HG03558 (cell line): ENCODE data around the gene EGFR.

ENCODE experiments used
- ATAC-seq: cut with Tn5 transposase; IDR thresholded peaks from one replicate; pipeline ENCODE4 v1.9.1; 2021; ENCODE audit warnings: moderate number of reproducible peaks; ENCODE audit not compliant: unreplicated experiment; ENCODE audit errors: extremely low read depth

Gene EGFR

DNA sequence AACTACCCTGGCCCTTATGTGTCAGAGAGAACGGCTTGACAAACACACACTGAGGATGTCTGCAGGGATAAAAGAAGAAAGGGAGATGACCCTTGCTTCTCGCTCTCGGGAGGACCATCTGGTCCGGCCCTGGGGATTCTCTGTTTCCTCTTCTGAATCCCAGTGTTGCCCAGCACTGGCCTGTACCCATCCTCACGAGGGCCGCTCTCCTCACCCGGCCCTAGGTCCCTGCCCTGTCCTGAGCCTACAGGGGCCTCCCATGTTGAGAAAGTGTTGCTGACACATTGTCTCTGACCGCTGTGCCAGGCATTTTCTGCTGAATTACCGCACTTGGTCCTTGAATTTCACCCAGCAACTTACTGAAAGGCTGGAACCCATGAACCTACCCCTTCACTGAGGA lies 174.4 kb downstream of the EGFR start:
- ATAC-seq: no peak

DNA sequence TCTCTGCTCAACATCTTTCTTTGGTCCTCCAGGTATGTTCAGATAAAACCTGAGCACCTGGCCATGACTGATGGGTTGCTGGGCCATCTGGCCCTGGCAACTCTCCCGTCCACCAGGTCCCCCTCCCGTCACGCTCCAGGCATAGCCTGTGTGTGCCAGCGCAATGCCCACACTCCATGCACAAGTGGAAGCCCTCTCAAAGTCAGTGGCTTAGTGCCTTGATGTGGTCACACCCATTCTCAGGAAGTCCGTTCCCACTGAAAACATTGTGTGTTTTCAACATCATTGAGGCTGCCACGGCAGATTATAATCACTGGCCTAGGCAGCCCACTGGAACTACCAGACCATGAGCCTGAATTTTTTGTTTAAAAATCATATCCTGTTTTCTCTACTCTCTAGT lies 175.7 kb downstream of the EGFR start:
- ATAC-seq: no peak

DNA sequence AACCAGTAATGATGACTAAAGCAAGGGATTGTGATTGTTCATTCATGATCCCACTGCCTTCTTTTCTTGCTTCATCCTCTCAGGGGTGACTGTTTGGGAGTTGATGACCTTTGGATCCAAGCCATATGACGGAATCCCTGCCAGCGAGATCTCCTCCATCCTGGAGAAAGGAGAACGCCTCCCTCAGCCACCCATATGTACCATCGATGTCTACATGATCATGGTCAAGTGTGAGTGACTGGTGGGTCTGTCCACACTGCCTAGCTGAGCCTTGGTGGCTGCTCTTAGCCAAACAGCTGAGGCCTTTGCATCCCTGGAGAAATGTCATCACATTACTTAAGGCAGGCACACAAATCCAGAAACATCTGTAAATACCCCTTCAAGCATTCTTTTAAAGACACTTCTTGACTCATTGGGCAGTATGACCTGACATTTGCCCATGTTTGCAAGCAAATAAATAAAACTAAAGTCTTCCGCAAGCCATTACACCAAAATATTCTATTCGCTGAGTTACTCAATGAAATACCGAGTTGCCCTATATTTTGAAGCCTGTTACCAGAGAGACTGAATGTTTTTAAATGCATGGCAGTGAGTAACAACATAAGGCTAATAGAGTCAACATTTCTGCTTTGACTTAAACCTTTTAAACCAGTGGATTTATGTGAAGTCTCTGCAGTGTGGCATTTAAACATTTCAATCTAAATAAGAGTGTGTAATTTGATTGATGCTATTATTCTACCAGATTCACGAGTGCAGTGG lies 180.0 kb downstream of the EGFR start:
- ATAC-seq: no peak

DNA sequence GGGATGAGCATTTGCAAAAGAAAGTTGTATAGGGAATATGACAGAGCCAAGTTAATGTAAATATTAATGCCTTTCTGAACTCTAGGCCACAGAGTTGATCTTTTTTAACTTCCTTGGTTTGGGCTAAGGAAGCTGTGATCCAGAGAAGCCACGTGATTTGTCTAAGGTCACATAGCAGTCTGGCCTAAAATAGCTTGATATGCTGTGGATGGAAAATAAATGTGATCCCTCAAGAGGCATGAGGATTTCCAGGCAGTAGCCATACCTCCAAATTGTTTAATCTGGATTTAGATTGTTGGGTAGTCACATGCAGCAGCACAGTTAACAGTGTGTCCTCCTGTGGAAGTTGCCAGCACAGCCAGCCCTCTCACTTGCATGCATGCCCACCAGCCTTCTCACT lies 180.6 kb downstream of the EGFR start:
- ATAC-seq: no peak

DNA sequence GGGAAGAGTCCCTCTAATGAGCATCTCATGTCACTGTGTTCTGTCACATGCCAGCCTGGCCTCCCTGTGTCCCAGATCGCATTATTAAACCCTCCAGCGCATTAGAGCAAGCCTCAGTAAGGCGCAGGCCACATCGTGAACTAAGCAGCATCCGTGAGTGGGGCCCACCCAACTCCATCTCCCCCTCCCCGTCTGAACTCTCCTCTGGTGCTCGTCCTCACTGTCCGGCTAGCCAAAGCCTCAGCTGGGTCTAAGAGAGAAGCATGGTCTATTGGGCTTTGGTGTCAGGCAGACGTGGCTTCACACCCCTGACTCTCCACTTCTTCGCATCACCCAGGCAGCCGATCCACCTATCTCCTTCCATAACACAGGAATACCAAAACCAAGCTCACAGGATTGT lies 181.6 kb downstream of the EGFR start:
- no peak for ATAC-seq

DNA sequence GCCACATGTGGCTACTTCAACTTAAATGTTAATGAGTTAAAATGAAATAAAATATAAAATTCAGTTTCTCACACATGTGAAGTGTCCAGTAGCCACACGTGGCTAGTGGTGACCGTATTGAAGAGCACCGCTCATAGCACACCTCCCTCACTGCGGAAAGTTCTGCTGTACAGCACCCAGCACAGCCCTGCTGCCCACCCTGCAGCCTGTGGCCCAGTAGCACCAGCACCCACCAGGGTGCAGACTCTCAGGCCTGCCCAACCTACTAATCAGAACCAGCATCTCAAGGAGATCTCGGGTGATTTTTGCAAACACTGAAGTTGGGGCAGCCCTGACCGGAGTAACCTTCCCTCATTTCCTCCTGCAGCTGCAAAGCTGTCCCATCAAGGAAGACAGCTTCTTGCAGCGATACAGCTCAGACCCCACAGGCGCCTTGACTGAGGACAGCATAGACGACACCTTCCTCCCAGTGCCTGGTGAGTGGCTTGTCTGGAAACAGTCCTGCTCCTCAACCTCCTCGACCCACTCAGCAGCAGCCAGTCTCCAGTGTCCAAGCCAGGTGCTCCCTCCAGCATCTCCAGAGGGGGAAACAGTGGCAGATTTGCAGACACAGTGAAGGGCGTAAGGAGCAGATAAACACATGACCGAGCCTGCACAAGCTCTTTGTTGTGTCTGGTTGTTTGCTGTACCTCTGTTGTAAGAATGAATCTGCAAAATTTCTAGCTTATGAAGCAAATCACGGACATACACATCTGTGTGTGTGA lies 183.5 kb downstream of the EGFR start:
- ATAC-seq: no peak

DNA sequence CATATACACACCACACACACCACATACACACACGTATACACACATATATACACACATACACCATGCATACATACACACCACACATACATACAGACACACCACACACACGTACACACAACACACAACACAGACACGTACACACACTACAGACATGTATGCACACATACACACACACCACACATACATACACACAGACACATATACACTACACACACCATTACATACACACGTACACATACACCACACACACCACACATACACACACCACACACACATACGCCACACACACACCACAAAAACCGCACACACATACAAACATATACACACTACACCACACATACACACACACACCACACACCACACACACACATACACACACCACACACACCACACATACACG lies 184.5 kb downstream of the EGFR start:
- no peak for ATAC-seq

DNA sequence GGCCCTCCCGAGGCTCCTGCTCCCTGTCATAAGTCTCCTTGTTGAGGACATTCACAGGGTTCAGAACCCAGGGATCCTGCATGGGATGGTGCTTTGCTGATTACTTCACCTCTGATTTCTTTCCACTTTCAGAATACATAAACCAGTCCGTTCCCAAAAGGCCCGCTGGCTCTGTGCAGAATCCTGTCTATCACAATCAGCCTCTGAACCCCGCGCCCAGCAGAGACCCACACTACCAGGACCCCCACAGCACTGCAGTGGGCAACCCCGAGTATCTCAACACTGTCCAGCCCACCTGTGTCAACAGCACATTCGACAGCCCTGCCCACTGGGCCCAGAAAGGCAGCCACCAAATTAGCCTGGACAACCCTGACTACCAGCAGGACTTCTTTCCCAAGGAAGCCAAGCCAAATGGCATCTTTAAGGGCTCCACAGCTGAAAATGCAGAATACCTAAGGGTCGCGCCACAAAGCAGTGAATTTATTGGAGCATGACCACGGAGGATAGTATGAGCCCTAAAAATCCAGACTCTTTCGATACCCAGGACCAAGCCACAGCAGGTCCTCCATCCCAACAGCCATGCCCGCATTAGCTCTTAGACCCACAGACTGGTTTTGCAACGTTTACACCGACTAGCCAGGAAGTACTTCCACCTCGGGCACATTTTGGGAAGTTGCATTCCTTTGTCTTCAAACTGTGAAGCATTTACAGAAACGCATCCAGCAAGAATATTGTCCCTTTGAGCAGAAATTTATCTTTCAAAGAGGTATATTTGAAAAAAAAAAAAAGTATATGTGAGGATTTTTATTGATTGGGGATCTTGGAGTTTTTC lies 186.5 kb downstream of the EGFR start:
- no peak for ATAC-seq

DNA sequence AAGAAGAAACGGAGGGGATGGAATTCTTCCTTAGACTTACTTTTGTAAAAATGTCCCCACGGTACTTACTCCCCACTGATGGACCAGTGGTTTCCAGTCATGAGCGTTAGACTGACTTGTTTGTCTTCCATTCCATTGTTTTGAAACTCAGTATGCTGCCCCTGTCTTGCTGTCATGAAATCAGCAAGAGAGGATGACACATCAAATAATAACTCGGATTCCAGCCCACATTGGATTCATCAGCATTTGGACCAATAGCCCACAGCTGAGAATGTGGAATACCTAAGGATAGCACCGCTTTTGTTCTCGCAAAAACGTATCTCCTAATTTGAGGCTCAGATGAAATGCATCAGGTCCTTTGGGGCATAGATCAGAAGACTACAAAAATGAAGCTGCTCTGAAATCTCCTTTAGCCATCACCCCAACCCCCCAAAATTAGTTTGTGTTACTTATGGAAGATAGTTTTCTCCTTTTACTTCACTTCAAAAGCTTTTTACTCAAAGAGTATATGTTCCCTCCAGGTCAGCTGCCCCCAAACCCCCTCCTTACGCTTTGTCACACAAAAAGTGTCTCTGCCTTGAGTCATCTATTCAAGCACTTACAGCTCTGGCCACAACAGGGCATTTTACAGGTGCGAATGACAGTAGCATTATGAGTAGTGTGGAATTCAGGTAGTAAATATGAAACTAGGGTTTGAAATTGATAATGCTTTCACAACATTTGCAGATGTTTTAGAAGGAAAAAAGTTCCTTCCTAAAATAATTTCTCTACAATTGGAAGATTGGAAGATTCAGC lies 187.6 kb downstream of the EGFR start:
- no peak for ATAC-seq

DNA sequence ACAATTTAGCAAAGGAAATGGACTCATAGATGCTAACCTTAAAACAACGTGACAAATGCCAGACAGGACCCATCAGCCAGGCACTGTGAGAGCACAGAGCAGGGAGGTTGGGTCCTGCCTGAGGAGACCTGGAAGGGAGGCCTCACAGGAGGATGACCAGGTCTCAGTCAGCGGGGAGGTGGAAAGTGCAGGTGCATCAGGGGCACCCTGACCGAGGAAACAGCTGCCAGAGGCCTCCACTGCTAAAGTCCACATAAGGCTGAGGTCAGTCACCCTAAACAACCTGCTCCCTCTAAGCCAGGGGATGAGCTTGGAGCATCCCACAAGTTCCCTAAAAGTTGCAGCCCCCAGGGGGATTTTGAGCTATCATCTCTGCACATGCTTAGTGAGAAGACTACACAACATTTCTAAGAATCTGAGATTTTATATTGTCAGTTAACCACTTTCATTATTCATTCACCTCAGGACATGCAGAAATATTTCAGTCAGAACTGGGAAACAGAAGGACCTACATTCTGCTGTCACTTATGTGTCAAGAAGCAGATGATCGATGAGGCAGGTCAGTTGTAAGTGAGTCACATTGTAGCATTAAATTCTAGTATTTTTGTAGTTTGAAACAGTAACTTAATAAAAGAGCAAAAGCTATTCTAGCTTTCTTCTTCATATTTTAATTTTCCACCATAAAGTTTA lies 188.8 kb downstream of the EGFR start:
- ATAC-seq: no peak

DNA sequence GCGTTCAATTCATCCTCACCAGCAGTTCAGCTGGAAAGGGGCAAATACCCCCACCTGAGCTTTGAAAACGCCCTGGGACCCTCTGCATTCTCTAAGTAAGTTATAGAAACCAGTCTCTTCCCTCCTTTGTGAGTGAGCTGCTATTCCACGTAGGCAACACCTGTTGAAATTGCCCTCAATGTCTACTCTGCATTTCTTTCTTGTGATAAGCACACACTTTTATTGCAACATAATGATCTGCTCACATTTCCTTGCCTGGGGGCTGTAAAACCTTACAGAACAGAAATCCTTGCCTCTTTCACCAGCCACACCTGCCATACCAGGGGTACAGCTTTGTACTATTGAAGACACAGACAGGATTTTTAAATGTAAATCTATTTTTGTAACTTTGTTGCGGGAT lies 190.5 kb downstream of the EGFR start:
- ATAC-seq: no peak

DNA sequence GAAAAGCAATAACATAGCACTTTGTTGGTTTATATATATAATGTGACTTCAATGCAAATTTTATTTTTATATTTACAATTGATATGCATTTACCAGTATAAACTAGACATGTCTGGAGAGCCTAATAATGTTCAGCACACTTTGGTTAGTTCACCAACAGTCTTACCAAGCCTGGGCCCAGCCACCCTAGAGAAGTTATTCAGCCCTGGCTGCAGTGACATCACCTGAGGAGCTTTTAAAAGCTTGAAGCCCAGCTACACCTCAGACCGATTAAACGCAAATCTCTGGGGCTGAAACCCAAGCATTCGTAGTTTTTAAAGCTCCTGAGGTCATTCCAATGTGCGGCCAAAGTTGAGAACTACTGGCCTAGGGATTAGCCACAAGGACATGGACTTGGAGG lies 191.4 kb downstream of the EGFR start:
- no peak for ATAC-seq

DNA sequence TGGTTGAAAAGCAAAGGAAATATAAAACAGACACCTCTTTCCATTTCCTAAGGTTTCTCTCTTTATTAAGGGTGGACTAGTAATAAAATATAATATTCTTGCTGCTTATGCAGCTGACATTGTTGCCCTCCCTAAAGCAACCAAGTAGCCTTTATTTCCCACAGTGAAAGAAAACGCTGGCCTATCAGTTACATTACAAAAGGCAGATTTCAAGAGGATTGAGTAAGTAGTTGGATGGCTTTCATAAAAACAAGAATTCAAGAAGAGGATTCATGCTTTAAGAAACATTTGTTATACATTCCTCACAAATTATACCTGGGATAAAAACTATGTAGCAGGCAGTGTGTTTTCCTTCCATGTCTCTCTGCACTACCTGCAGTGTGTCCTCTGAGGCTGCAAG lies 191.9 kb downstream of the EGFR start:
- no peak for ATAC-seq

DNA sequence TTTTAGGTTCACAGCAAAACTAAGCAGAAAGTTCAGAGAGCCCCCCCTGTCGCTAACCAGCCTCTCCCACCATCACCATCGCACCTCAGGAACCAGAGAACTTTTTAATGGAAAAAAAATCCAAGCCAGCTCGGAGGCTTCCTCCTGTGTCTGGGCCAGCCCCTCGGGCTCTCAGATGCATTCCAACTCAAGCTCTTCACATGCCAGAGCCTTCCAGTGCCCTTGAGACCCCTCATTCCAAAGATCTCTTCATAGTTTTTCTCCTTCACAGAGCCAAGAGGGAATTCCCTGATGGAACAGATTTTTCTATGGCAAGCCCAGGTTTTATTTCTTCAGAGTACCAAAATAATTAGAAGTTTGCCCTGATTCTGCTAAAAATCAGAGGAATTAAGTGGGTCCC lies 192.9 kb downstream of the EGFR start:
- no peak for ATAC-seq

DNA sequence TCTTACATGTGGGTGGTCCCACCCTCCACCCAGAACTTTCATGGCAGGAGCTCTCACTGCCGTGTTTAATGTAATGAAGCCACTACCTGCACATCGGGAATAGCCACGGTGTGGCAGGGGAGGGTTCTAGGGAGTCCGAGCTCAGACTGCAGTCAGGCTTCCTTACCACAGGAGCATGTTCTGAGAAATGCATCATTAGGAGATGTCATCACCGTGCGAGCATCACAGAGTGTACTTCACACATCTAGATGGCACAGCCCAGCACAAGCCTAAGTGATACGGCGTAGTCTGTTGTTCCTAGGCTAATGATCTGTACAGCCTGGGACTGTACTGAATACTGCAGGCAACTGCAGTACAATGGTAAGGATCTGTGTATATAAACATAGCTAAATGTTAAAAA lies 193.4 kb downstream of the EGFR start:
- ATAC-seq: no peak

DNA sequence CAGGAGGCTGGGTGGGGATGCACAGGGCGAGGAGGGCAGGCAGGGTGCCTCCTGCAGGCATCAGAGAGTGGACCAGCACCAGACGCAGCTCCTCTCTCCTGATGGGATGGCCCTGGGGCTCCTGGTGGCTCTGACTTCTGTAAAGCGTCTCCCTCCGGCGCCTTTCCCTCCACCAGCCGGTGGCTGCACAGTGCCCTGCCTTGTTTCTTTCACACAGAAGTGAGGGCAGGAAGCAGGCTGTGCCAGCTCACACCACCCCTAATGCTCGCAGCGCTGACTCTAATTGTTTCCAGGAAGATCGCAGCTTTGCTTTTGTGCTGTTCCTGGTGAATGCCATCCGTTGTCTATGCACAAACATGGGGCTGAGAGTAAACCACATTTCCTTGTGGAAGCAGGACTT lies 194.0 kb downstream of the EGFR start:
- no peak for ATAC-seq

DNA sequence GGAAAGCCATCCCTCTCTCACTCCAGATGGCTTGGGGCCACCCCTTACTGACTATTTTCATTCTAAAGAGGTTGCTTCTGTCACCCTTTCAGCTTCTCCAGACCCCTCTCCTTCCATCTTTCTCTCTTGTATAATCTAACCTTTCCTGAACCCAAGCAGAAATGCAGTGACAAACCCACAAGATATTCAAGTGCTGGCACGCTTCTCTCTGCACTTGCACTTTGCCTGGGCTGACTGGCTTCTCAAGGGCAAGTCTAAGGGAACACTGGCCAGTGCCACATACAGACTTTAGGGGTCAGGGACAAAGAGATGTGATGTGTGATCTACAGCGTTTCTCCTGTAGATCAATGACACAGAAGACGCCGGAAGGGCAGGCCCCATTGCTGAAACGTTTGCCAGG lies 195.9 kb downstream of the EGFR start:
- no peak for ATAC-seq

DNA sequence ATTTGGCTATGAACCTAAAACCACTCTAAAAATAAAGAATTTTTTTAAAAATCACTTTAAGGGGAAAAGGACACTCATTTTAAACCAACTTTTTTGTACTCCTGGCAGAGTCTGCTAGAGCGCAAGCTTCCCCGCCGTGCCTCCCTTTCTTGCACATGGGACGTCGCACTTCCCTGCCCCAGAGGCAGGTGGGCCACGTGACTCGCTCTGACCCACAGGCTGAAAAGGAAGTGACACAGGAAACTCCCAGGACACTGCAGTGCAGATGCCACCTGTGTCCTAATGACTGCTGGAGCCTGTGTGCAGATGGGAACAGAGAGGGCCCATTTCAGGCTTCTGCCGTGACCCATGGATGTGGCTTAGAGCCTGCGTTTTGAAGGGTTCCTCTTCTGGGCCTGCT lies 204.2 kb downstream of the EGFR start:
- ATAC-seq: no peak

DNA sequence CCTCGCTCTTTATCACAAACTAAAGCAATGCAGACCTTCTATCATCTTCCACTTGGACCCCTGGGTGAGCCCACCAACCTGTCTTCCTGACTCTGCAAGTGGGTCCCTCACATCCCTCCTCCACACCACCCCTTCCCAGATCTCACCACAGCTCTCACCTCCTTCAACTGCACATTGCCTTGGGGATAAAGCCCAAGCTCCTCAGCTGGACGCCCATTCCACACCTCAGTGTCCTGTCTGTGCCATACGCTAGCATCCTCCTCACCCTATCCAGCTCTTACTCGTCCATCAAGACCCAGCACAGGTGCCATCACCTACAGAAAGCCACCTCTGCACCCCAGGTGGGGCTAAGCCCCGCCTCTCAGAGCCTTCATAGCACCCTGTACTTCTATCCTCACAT lies 205.3 kb downstream of the EGFR start:
- no peak for ATAC-seq

DNA sequence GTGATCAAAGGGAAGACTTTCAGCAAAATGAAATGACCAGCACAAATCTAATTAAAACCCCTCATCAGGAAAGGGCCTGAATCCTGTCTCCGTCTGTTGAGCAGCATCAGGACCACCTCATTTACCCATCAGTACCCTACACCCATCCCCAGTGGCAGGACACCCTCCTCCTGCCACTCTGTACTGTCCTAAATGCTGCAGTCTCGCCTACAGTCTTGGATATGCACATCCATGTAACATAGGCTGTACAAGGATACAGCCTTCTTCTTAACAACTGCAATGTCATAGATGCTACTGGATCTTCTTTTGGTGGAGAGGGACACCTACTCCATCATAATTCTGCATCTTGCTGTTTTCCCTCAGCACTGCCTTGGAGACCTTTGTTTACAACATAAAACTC lies 206.0 kb downstream of the EGFR start:
- ATAC-seq: no peak
